MM.1S (cell line): Measurements from ENCODE around the gene FGF14.

Source experiments
- DNase-seq: peaks from one replicate; pipeline ENCODE4 v3.0.0-alpha.2; 2015
- H2AFZ ChIP-seq: fragments of 300-600 bp; sonication (generic); 2 replicates; pipeline ENCODE4 v1.6.0; 2016; ENCODE audit warnings: antibody characterized with exemption, low read length
- H3F3A ChIP-seq: fragments of 300-600 bp; sonication (generic); 2 replicates; pipeline ENCODE4 v1.6.1; 2016; ENCODE audit warnings: mild to moderate bottlenecking, antibody characterized with exemption, low read length, moderate library complexity, mixed read lengths; ENCODE audit not compliant: insufficient read depth
- H3K27ac ChIP-seq: fragments of 300-600 bp; sonication (generic); 2 replicates; pipeline ENCODE4 v1.5.1; 2016; ENCODE audit warnings: mild to moderate bottlenecking, low read length
- H3K27me3 ChIP-seq: fragments of 300-600 bp; sonication (generic); replicated peaks from 2 replicates; pipeline ENCODE4 v1.6.0; 2016; ENCODE audit warnings: low read length; ENCODE audit not compliant: insufficient read depth
- H3K36me3 ChIP-seq: fragments of 300-600 bp; sonication (generic); replicated peaks from 2 replicates; pipeline ENCODE4 v1.6.1; 2016; ENCODE audit warnings: mild to moderate bottlenecking, low read length, mixed read lengths; ENCODE audit not compliant: insufficient read depth
- H3K4me1 ChIP-seq: fragments of 300-600 bp; sonication (generic); 2 replicates; pipeline ENCODE4 v1.6.1; 2016; ENCODE audit warnings: low read length, mixed read lengths
- H3K4me2 ChIP-seq: fragments of 300-600 bp; sonication (generic); 2 replicates; pipeline ENCODE4 v1.6.0; 2016; ENCODE audit warnings: low read depth, low read length
- H3K4me3 ChIP-seq: fragments of 300-600 bp; sonication (generic); 2 replicates; pipeline ENCODE4 v1.5.1; 2016; ENCODE audit warnings: low read length, mixed read lengths
- H3K79me2 ChIP-seq: fragments of 300-600 bp; sonication (generic); 2 replicates; pipeline ENCODE4 v1.6.1; 2016; ENCODE audit warnings: mixed run types, low read length, mixed read lengths
- H3K9ac ChIP-seq: fragments of 300-600 bp; sonication (generic); 2 replicates; pipeline ENCODE4 v1.6.1; 2016; ENCODE audit warnings: low read length, mixed read lengths
- H3K9me2 ChIP-seq: fragments of 300-600 bp; sonication (generic); replicated peaks from 2 replicates; pipeline ENCODE4 v1.6.1; 2016; ENCODE audit warnings: mild to moderate bottlenecking, low read length, mixed read lengths; ENCODE audit not compliant: insufficient read depth
- H3K9me3 ChIP-seq: fragments of 300-600 bp; sonication (generic); replicated peaks from 2 replicates; pipeline ENCODE4 v1.6.1; 2016; ENCODE audit warnings: mild to moderate bottlenecking, low read length, mixed read lengths; ENCODE audit not compliant: insufficient read depth
- H4K20me1 ChIP-seq: fragments of 300-600 bp; sonication (generic); 2 replicates; pipeline ENCODE4 v1.6.1; 2016; ENCODE audit warnings: mild to moderate bottlenecking, low read length, moderate library complexity, mixed read lengths; ENCODE audit not compliant: insufficient read depth
- EZH2 ChIP-seq: fragments of 300-600 bp; sonication (generic); optimal IDR thresholded peaks from 2 replicates; pipeline ENCODE3; 2017; ENCODE audit warnings: low read depth, mild to moderate bottlenecking, antibody characterized with exemption, low read length, mixed read lengths
- EZH2phosphoT487 ChIP-seq: fragments of 300-600 bp; sonication (generic); IDR thresholded peaks from 2 replicates; pipeline ENCODE4 v1.6.1; 2018; ENCODE audit warnings: antibody characterized with exemption, low read length
- TF ChIP-seq, protein P1 (sequence below): fragments of 300-600 bp; sonication (generic); IDR thresholded peaks from 2 replicates; pipeline ENCODE4 v1.5.1; 2016; ENCODE audit warnings: antibody characterized with exemption, low read length, mixed read lengths

The FGF14 gene

GRCh38 chr13:102251817-102252216, 150.0 kb downstream of the FGF14 start:
- Histone ChIP-seq H3K9me3 (no peaks in the 10 kb centered on the region), H3K27ac (no peak overlapping the region)
- TF ChIP-seq EZH2, result no peak
- TF ChIP-seq EZH2phosphoT487, result no peak
- TF ChIP-seq, protein P1, sequence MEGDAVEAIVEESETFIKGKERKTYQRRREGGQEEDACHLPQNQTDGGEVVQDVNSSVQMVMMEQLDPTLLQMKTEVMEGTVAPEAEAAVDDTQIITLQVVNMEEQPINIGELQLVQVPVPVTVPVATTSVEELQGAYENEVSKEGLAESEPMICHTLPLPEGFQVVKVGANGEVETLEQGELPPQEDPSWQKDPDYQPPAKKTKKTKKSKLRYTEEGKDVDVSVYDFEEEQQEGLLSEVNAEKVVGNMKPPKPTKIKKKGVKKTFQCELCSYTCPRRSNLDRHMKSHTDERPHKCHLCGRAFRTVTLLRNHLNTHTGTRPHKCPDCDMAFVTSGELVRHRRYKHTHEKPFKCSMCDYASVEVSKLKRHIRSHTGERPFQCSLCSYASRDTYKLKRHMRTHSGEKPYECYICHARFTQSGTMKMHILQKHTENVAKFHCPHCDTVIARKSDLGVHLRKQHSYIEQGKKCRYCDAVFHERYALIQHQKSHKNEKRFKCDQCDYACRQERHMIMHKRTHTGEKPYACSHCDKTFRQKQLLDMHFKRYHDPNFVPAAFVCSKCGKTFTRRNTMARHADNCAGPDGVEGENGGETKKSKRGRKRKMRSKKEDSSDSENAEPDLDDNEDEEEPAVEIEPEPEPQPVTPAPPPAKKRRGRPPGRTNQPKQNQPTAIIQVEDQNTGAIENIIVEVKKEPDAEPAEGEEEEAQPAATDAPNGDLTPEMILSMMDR, result no peak

DNA sequence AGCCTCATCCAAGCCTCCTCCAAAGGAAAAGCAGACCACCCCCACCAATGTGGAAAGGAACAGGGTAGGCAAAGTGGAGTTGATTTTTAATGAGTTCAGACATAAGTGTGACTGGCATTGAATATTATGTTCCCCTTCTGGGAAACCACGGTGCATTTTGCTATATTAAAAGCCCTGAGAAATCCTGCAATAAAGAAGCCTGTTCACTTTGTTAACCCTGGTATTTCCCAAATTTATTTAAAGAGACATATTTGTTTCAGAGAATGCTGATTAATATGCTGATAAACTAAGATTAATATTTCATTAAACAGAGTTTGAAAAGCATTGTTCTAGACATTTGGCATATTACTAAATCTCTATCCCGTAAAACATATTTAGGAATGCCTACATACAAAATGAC, 151.4 kb downstream of the FGF14 start:
- Histone ChIP-seq H3K27ac (no peak overlapping the region), H3K36me3 (no peaks in the 10 kb centered on the region), H3K4me2 (no peak overlapping the region), H2AFZ (no peak overlapping the region), H3K4me3 (no peak overlapping the region), H3K9me3 (no peaks in the 10 kb centered on the region), H3K79me2 (no peaks in the 10 kb centered on the region), H3F3A (no peaks in the 10 kb centered on the region), H3K9me2 (no peaks in the 10 kb centered on the region), H3K9ac (no peak overlapping the region), H3K27me3 (no peaks in the 10 kb centered on the region), H4K20me1 (no peaks in the 10 kb centered on the region), H3K4me1 (no peaks in the 10 kb centered on the region)
- TF ChIP-seq, protein P1, result no peak
- no peak for TF ChIP-seq EZH2phosphoT487
- TF ChIP-seq EZH2, result no peak
- no peak for DNase-seq

More at GRCh38 chr13:102251817-102252216, 150.0 kb downstream of the FGF14 start:
- DNase-seq, result no peak
- Histone ChIP-seq H3K4me3 (no peak overlapping the region), H2AFZ (no peak overlapping the region), H3K4me1 (no peaks in the 10 kb centered on the region), H3K9me2 (no peaks in the 10 kb centered on the region), H3F3A (no peaks in the 10 kb centered on the region), H4K20me1 (no peaks in the 10 kb centered on the region), H3K4me2 (no peak overlapping the region), H3K27me3 (no peaks in the 10 kb centered on the region), H3K9ac (no peak overlapping the region), H3K36me3 (no peaks in the 10 kb centered on the region), H3K79me2 (no peaks in the 10 kb centered on the region)

- H3K27me3 ChIP-seq, result no peaks in the 10 kb centered on the region
- no peaks in the 10 kb centered on the region for H3K36me3 ChIP-seq
- no peaks in the 10 kb centered on the region for H3K9me3 ChIP-seq
- no peaks in the 10 kb centered on the region for H3F3A ChIP-seq
- H3K9me2 ChIP-seq, result no peaks in the 10 kb centered on the region
- no peaks in the 10 kb centered on the region for H4K20me1 ChIP-seq
- no peak overlapping the region for H3K27ac ChIP-seq
- no peak overlapping the region for H3K9ac ChIP-seq
- H3K4me3 ChIP-seq, result no peak overlapping the region
- H3K4me2 ChIP-seq, result no peak overlapping the region
- no peaks in the 10 kb centered on the region for H3K4me1 ChIP-seq
- no peak overlapping the region for H2AFZ ChIP-seq
- TF ChIP-seq EZH2phosphoT487 (no peak), EZH2 (no peak)
- TF ChIP-seq, protein P1, result no peak
- no peak for DNase-seq
- no peaks in the 10 kb centered on the region for H3K79me2 ChIP-seq
Measured at GRCh38 chr13:102244607-102245227, 157.1 kb downstream of the FGF14 start.
